ENCODE data around the gene TRIP13.
"Not testable (repeated sequence)": the region's sequence is repeated elsewhere in the genome, so short reads cannot be mapped to it uniquely, and the experiment has no call there.

Gene TRIP13

DNA sequence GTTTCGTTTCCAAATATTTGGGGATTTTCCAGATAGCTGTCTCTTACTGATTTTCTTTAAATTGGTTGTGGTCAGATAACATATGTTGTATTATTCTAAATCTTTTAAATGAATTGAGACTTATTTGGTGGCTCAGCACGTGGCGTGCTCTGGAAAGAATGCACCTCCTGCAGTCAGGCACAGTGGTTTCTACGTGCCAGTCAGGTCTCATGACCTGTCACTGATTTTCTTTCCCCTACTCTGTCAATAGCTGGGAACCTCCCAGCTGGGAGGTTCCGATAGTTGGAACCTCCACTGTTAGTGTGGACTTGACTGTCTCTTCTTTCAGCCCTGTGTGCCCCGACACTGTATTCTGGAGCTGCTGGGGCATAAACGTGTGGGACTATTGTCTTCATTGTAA lies 27.6 kb downstream of the TRIP13 start:
- no peak for DNase-seq (ENCODE audit: low read depth)

DNA sequence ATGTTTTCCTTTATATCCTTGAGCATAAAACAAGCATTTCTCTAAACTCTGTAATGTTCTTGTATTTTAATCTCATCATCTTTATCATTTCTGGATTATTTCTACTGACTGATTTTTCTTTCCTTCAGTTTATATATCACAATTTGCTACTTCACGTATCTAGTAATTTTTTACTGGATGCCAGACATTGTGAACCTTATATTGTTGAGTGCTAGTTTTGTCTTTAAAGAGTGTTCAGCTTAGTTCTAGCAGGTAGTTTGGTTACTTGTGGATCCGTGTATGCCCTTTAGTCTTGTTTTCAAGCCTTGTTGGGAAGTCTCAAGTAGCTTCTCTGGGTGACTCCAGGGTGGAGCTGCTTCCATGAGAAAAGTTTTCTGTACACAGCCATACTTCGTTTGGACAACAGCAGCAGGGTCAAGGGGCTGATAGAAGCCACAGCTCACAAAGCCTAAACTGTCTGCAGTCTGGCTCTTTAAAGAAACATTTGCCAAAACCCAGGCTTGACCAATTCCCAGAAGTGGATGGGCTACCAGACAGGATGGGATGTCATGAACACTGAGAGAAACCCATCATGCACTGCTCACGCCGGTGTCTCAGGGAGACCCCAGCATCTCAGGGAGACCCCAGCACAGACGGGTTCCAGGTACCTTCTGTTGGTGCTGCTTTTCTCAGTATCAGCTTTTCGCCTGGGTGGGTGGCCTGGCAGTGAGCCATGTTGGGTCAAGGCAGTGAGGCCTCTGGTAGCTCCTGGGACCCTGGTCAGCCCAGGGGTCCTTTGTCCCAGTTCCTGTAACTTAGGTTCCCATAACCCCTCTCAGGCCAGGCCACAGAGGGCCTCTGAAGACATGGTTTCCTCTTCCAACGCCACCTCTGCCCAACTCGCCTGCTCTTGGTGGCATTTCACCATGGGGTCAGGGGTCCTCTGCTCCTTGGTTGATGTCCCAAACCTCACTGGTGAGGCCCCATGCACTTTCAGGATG lies 29.1 kb downstream of the TRIP13 start:
- DNase-seq (ENCODE audit: low read depth), result no peak

DNA sequence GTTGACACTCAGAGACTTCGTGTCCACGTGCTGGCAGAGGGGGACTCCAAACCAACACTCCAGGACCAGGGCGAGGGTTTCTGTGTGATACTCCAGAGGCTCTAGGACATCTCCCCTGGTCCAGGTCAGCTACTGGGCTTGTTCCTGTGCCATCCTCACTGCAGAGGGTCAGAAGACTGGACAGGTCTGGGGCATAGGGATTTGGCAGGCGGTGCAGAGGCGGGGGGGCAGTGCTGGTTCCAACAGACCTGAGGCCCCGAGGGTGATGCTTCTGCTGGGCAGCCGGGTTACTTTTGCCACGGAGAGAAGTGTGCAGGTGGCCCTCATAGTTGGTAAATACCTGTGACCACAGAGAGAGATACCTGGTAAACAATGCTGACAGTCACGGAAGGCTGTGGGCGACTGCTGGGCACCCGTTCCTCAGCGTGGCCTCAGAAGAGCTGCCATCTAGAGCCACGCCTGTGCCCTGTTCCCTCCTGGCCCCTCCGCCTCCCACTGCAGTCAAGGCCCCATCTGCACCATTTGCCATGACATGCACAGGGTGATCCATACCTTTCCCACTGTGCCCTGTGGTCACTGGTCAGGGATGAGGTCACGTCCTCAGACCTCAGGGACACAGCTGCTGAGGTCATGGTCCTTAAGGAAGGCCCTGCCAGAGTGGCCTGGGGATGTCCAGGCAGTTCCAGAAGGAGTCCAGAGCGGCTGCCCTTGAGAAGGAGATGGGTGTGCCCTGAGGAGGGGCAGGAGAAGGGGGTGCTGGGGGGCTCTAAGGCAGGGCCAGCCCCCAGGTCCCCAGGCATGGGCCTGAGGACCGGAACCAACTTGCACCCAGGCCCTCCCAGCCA lies 30.0 kb downstream of the TRIP13 start:
- DNase-seq (ENCODE audit: low read depth), result no peak

- DNase-seq (ENCODE audit: low read depth), result peak; percentile 59
Observed at GRCh38 chr5:923281-923873, 30.7 kb downstream of the TRIP13 start.

DNA sequence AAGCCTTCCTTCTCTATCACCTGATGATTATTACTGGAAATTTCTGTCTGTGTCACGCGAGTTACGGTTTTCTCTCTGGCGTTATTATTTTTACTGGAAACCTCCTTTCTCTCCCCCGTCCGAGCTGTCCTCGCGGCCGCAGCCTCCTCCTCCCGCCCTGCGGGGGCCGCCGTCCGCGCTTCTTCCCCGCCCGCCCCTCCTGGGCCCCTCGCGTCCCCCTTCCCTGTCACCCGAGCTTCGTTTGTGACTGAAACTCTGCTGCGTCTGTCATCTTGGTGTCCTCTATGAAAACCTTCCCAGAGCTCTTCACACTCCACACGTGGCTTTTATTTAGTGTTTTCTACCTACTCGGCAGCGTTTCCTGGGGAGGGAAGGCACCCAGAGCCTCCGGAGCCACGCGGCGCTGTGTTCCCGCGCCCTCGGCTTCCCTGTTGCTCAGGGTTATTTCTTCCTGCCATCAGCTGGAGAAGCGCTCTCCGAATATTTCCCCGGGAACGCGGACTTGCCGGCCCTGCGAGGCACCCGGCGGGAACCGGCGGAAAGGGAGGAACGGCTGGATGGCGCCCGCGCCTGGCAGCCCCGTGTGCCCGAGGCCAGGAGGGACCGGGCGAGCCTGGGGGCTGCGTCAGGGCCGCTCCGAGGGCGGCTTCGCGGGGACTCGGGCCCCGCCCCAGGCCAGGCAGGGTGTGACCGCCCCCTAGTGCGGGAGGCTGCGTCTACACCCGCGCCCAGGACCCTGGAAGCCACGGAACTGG lies 33.9 kb downstream of the TRIP13 start:
- DNase-seq (ENCODE audit: low read depth), result no peak

DNA sequence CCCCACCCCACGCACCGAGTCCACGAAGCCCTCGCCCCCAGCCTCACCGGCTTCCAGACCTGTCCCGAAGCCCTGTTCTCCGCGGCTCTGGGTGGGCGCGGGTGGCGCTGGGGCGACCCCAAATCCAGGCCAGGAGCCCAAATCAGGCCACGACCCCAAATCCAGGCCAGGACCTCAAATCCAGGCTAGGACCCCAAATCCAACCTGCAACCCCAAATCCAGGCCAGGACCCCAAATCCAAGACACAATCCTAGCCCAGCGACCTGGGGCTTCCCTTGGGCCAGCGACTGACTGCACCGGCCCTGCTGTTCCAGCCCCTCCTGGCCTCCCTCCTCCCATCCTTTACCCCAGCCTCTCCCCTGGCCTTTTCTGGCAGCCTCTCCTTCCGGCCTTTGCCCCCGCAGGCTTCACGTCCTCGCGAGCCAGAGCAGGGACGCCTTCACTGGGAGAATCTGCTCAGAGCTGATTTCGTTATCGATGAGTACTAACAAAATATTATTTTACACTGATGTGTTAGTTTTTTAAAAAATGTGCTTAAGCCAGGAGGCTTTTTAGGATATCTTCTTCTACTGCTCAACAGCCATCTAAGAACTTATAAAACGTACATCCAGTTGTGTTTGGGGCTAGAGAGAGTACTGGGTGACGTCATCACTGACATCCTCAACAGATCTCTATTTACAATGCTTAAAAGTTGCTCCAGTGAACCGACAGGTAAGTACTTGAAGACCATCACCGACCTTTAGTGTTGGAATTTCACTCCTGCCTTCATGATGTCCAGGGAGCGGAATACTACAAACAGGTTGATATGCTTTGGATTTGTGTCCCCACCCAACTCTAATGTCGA lies 34.7 kb downstream of the TRIP13 start:
- DNase-seq (ENCODE audit: low read depth), result no peak

DNA sequence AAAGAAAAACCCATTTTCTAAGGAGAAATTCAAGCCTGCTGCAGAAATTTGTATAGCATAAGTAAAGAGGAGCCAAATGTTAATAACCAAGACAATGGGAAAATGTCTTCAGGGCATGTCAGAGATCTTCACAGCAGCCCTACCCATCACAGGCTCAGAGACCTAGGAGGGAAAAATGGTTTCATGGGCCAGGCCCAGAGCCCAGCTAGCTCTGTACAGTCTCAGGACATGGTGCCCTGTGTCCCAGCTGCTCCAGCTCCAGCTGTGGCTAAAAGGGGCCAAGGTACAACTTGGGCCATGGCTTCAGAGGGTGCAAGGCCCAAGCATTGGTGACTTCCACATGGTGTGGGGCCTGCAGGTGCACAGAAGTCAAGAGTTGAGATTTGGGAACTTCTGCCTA lies 36.5 kb downstream of the TRIP13 start:
- DNase-seq (ENCODE audit: low read depth), result not testable (repeated sequence)

GRCh38 chr5:929596-929995 lies 36.9 kb downstream of the TRIP13 start:
- DNase-seq (ENCODE audit: low read depth), result no peak

- DNase-seq (ENCODE audit: low read depth), result no peak
Observed at GRCh38 chr5:930866-931265, 38.2 kb downstream of the TRIP13 start.

- DNase-seq (ENCODE audit: low read depth), result no peak
Observed at GRCh38 chr5:931570-932145, 39.0 kb downstream of the TRIP13 start.

GRCh38 chr5:932151-932627 lies 39.5 kb downstream of the TRIP13 start:
- DNase-seq (ENCODE audit: low read depth), result no peak

- no peak for DNase-seq (ENCODE audit: low read depth)
Observed at GRCh38 chr5:932628-933250, 40.1 kb downstream of the TRIP13 start.

GRCh38 chr5:933251-933861 lies 40.7 kb downstream of the TRIP13 start:
- no peak for DNase-seq (ENCODE audit: low read depth)

- not testable (repeated sequence) for DNase-seq (ENCODE audit: low read depth)
Observed at GRCh38 chr5:933951-934350, 41.3 kb downstream of the TRIP13 start.

- not testable (repeated sequence) for DNase-seq (ENCODE audit: low read depth)
Observed at GRCh38 chr5:934381-934967, 41.8 kb downstream of the TRIP13 start.

- no peak for DNase-seq (ENCODE audit: low read depth)
Observed at GRCh38 chr5:935510-936084, 42.9 kb downstream of the TRIP13 start.

GRCh38 chr5:936149-937144 lies 43.8 kb downstream of the TRIP13 start:
- DNase-seq (ENCODE audit: low read depth), result no peak
